ENCODE measurements around the gene RNF39. TPM values are rescaled to one million over a fixed set of nuclear protein-coding genes. Genes with fewer than 3 reads are reported as not detected.

RNF39 gene
- total RNA-seq, 4 donors from 2014 or later, result not detected

GRCh38 chr6:30071858-30072257 is 3.7 kb downstream of the RNF39 start:
- no peak overlapping the region for H3K4me3 ChIP-seq (replicated peaks in 1 of 3)
- DNase-seq, result no peak
- TF ChIP-seq CTCF (IDR thresholded peaks at IDR 0.05), result no peak
- TF ChIP-seq POLR2A (IDR thresholded peaks at IDR 0.05), result no peak
- no peaks in the 10 kb centered on the region for H3K9me3 ChIP-seq
- no peak overlapping the region for H3K27ac ChIP-seq
- intact Hi-C loops (cut with DNase I), result no loop called here
- peaks cover 8 to 9% of the 10 kb centered on the region in 2 donors for H3K36me3 ChIP-seq
- WGBS, 2 donors, result 37% methylated on average over 3 of the region's 3 CpGs
- peaks cover 33% of the 10 kb centered on the region for H3K27me3 ChIP-seq
- H3K4me1 ChIP-seq, result peaks cover 20 to 33% of the 10 kb centered on the region in 2 donors

- H3K27me3 ChIP-seq, result peaks cover 33% of the 10 kb centered on the region
- WGBS, 2 donors, result 28% methylated on average over 23 to 34 of the region's 68 CpGs
- no peak overlapping the region for H3K27ac ChIP-seq
- peaks cover 23 to 35% of the 10 kb centered on the region in 2 donors for H3K4me1 ChIP-seq
- intact Hi-C loops (cut with DNase I), result no loop called here
- DNase-seq, result peak in 1 of 2 donors; percentile 7
- no peak overlapping the region for H3K4me3 ChIP-seq (replicated peaks in 1 of 3)
- TF ChIP-seq CTCF (IDR thresholded peaks at IDR 0.05) (no peak), POLR2A (IDR thresholded peaks at IDR 0.05) (no peak)
- no peaks in the 10 kb centered on the region for H3K9me3 ChIP-seq
- H3K36me3 ChIP-seq, result peaks cover 8 to 9% of the 10 kb centered on the region in 2 donors
Measured at GRCh38 chr6:30071081-30071818, 4.3 kb downstream of the RNF39 start.

- Histone ChIP-seq H3K27ac (peak overlapping the region in 2 of 3 donors; percentile 77 to 81), H3K36me3 (peaks cover 8 to 9% of the 10 kb centered on the region in 2 donors), H3K4me1 (peaks cover 16 to 23% of the 10 kb centered on the region in 2 donors), H3K4me3 (replicated peaks in 1 of 3) (peak overlapping the region; percentile 46 to 70 (median 50)), H3K27me3 (peaks cover 11% of the 10 kb centered on the region), H3K9me3 (no peaks in the 10 kb centered on the region)
- TF ChIP-seq POLR2A (IDR thresholded peaks at IDR 0.05) (no peak), CTCF (IDR thresholded peaks at IDR 0.05) (no peak)
- intact Hi-C loops (cut with DNase I), result no loop called here
- no peak for DNase-seq
- WGBS, 2 donors, result 11 to 14% methylated on average over 8 of the region's 8 CpGs
Measured at GRCh38 chr6:30067460-30068139, 8.0 kb downstream of the RNF39 start.

- intact Hi-C loops (cut with DNase I), result no loop called here
- Histone ChIP-seq H3K36me3 (peaks cover 8 to 9% of the 10 kb centered on the region in 2 donors), H3K27me3 (peaks cover 11% of the 10 kb centered on the region), H3K4me1 (peaks cover 21 to 28% of the 10 kb centered on the region in 2 donors), H3K27ac (peak within 1 kb of the TSS; percentile 54 to 81 (median 77)), H3K9me3 (no peaks in the 10 kb centered on the region), H3K4me3 (replicated peaks in 1 of 3) (peak within 1 kb of the TSS; percentile 46 to 70 (median 50))
- DNase-seq, result peak; percentile 99
- WGBS, 2 donors, result 0% methylated on average over 46 of the region's 46 CpGs
- TF ChIP-seq POLR2A (IDR thresholded peaks at IDR 0.05) (peak; percentile 75 to 93), CTCF (IDR thresholded peaks at IDR 0.05) (peak in 1 of 6 experiments; percentile 7)
Measured at GRCh38 chr6:30066577-30067459, 8.8 kb downstream of the RNF39 start, which contains the start of gene PPP1R11. PPP1R11 (plus strand) TSS chr6:30067198; CDS start chr6:30067411, 213 bp downstream.

Data from thyroid gland (tissue), 4 donors.